Urinary bladder (tissue), 4 donors: ENCODE data around the gene CARD11. TPM values are rescaled to one million over a fixed set of nuclear protein-coding genes. Genes with fewer than 3 reads are reported as not detected.

Experiments
- DNase-seq: peaks from one replicate; pipeline ENCODE4 v3.0.0-alpha.2; 2015; ENCODE audit errors: extremely low spot score
- H3K27ac ChIP-seq: one replicate; pipeline ENCODE4 v1.5.1; 2013; ENCODE audit warnings: low read depth, mild to moderate bottlenecking, moderate library complexity
- H3K36me3 ChIP-seq: one replicate; pipeline ENCODE4 v1.6.1; 2013; ENCODE audit warnings: mild to moderate bottlenecking, moderate library complexity; ENCODE audit not compliant: insufficient read depth
- H3K4me1 ChIP-seq: one replicate; pipeline ENCODE4 v1.6.1; 2013; ENCODE audit warnings: mild to moderate bottlenecking, moderate library complexity; ENCODE audit not compliant: insufficient read depth
- H3K4me3 ChIP-seq: one replicate; pipeline ENCODE4 v1.5.1; 2013; ENCODE audit warnings: low read depth, low read length
- WGBS: extraction: QIAGEN DNeasy Blood & Tissue Kit; methylation state at CpG from one replicate; pipeline ENCODE4 v1.1.7; 2013; 5-methylcytosine and 5-hydroxymethylcytosine counted together
- polyA plus RNA-seq: library from polyadenylated mRNA; stranded (reverse); fragments of 200-250 nt; gene quantifications from one replicate; pipeline ENCODE4 v1.2.3, GENCODE V29; 2013
- total RNA-seq: library from RNA; depleted of rRNA; stranded (reverse); fragments of >200 nt; gene quantifications from one replicate; pipeline ENCODE4 v1.2.3, GENCODE V29; 2014
- donor health status: healthy with polysubstance abuse.
- donor health status: healthy.

Gene CARD11
- total and polyA plus RNA-seq, 2 donors, result 5.0 to 5.4 TPM

DNA sequence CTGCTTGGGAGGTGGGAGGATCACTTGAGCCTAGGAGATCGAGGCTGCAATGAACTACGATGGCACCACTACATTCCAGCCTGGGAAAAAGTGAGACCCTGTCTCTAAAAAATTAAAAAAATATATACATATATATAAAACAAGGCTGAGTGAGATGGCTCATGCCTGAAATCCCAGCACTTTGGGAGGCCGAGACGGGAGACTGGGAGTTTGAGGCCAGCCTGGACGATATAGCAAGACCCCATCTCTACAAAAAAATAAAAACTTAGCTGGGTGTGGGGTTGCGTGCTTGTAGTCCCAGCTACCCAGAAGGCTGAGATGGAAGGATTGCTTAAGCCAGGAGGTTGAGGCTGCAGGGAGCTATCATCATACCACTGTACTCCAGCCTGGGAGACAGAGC, 87.6 kb downstream of the CARD11 start:
- Histone ChIP-seq H3K4me3 (no peak overlapping the region), H3K27ac (no peak overlapping the region), H3K36me3 (no peaks in the 10 kb centered on the region), H3K4me1 (peaks cover 3% of the 10 kb centered on the region)
- DNase-seq, result no peak
- WGBS, result 94% methylated on average over 6 of the region's 6 CpGs

DNA sequence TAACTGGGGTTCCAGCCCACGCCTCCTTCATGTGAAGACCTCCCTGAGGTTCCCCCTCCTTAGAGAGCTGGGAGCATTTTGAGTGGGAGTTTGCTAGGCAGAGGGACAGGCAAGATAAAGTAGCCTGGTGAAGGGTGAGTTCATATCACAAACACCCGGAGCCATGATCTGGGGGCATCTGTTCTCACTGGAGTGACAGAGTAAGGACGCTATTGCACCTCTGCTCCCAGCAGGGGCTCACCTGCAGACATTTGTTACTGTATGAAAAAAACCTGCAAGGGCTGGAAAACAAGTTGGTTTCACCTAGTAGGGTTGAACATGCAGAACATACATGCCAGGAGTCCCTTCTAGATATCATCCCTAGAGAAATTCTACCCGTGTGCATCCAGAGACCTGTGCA, 88.4 kb downstream of the CARD11 start:
- 77% methylated on average over 4 of the region's 4 CpGs for WGBS
- H3K36me3 ChIP-seq, result no peaks in the 10 kb centered on the region
- H3K4me1 ChIP-seq, result peaks cover 3% of the 10 kb centered on the region
- no peak overlapping the region for H3K4me3 ChIP-seq
- no peak overlapping the region for H3K27ac ChIP-seq
- no peak for DNase-seq

DNA sequence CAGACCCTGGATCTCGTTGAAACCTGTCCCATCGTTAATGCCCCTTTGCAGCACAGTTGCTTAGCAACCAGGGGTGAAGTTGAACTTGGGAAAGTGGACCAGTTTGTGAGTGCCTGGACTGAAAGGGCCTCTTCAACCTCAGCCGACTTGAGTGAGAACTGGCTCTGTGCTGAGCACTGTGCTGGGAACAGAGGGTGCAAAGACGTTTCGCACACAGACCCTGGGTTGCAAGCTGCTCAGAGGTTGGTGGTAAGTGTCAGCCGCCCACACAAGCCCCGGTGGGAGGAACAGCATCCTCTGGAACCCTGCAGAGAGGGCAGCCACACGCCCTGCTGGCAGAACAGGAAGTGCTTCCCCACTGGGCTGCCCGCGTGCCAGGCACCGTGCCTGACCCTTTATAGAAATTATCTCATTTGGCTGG, 89.2 kb downstream of the CARD11 start:
- DNase-seq, result no peak
- Histone ChIP-seq H3K4me3 (no peak overlapping the region), H3K27ac (no peak overlapping the region), H3K4me1 (peaks cover 3% of the 10 kb centered on the region), H3K36me3 (no peaks in the 10 kb centered on the region)
- 71% methylated on average over 11 of the region's 11 CpGs for WGBS

DNA sequence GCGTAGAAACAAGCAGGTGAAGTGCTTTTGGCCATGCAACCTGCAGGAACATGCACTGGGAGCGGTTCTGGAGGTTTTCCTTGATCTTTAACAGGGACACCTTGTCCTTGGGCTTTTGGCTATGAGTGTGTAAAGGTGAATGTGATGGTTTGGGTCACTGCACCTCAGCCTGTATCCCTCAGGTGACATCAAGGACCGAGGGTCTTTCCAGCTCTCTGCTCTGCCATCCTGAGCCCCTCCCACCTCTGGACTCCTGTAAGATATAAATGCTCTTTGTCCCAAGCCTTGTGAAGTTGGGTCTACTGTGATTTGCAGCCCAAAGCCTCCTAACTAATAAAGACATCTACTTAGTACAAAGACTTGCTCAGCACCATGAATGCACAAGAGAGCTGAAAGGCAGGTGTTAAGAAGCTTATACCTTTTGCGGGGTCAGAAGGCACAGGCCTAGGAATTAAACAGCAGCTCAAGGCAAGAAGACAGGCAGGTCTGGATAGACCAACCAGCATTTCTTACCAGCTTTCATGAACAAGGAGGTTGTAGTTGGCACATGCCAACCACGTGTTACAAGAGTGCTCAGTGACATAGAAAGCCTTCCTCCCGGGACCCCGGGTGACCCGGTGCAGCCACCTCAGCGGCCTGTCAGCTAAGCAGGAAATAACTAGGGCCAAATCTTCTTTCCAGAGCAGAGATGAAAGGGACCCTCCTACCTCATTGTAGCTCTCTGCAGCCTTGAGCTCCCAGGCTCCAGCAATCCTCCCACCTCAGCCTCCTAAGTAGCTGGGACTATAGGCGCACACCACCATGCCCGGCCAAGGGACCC, 89.9 kb downstream of the CARD11 start:
- Histone ChIP-seq H3K4me1 (peaks cover 3% of the 10 kb centered on the region), H3K27ac (no peak overlapping the region), H3K4me3 (no peak overlapping the region), H3K36me3 (no peaks in the 10 kb centered on the region)
- WGBS, result 75% methylated on average over 11 of the region's 11 CpGs
- no peak for DNase-seq

DNA sequence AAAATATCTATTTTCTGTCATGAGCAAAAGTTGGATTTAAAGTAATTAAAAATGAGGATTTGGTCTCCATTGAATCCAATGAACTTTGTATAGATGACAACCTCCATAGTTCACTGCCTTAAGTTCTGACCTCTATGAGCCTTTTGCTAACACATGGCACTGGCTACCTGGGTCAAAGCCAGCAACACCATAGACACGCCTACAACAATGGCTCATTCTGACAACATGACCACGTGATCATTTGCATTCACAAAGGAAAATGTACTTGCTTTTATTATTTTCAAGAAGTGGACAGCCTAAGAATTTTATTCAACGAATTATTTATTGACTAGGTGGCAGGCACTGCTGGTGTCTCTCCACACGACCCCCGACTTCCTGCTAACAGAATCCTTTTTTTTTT, 90.6 kb downstream of the CARD11 start:
- 63% methylated on average over 5 of the region's 5 CpGs for WGBS
- H3K4me3 ChIP-seq, result no peak overlapping the region
- H3K27ac ChIP-seq, result no peak overlapping the region
- peaks cover 3% of the 10 kb centered on the region for H3K4me1 ChIP-seq
- DNase-seq, result no peak
- no peaks in the 10 kb centered on the region for H3K36me3 ChIP-seq

DNA sequence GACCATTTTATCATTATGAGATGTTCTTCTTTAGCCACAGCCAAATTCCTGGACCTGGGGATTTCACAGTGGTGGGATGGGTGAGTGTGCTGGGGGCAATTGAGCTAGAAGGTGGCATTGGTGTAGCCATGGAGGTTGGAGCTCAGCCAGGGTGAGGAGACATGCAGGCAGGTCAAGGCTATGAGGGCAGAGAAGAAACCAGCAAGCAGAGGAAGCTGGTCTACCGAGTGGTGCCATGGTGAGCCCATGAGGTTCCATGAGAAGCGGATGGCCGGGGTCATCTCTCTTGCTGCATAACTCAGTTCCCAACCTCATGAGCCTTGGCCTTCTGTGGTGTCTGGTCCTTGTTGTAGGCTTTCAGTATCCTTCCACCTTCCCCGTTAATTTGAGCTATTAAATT, 91.4 kb downstream of the CARD11 start:
- Histone ChIP-seq H3K4me3 (no peak overlapping the region), H3K4me1 (peaks cover 3% of the 10 kb centered on the region), H3K27ac (no peak overlapping the region), H3K36me3 (no peaks in the 10 kb centered on the region)
- WGBS, result 93% methylated on average over 4 of the region's 4 CpGs
- no peak for DNase-seq

DNA sequence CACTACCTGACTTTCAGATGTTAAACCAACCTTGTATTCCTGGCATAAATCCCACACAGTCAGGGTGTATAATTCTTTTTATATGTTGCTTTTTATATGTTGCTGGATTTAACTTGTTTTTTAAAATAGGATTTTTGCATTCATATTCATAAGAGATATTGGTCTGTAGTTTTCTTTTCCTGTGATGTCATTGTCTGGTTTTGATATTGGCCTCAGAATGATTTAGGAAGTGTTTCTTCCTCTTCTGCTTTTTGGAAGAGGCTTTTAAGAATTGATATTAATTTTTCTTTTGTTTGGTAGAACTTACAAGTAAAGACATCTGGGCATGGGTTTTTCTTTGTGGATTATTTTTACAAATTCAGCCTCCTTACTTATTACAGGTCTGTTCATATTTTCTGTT, 93.1 kb downstream of the CARD11 start:
- Histone ChIP-seq H3K36me3 (no peaks in the 10 kb centered on the region), H3K4me1 (no peaks in the 10 kb centered on the region), H3K27ac (no peak overlapping the region), H3K4me3 (no peak overlapping the region)
- DNase-seq, result no peak

DNA sequence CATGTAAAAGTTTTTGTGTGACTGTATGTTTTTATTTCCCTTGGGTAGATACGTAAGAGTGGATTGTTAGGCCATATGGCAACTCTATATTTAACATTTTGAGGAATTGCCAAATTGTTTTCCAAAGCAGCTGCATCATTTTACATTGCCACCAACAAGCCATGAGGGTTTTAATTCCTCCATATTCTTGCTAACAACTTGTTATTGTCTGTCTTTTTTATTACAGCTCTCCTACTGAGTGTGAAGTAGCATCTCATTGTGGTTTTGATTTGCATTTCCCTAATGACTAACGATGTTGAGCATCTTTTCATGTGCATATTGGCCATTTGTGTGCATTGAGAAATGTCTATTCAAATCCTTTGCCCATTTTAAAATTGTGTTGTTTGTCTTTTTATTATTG, 94.9 kb downstream of the CARD11 start:
- H3K36me3 ChIP-seq, result no peaks in the 10 kb centered on the region
- DNase-seq, result no peak
- H3K4me1 ChIP-seq, result no peaks in the 10 kb centered on the region
- H3K27ac ChIP-seq, result no peak overlapping the region
- WGBS, result 47% methylated on average over 2 of the region's 2 CpGs
- no peak overlapping the region for H3K4me3 ChIP-seq

DNA sequence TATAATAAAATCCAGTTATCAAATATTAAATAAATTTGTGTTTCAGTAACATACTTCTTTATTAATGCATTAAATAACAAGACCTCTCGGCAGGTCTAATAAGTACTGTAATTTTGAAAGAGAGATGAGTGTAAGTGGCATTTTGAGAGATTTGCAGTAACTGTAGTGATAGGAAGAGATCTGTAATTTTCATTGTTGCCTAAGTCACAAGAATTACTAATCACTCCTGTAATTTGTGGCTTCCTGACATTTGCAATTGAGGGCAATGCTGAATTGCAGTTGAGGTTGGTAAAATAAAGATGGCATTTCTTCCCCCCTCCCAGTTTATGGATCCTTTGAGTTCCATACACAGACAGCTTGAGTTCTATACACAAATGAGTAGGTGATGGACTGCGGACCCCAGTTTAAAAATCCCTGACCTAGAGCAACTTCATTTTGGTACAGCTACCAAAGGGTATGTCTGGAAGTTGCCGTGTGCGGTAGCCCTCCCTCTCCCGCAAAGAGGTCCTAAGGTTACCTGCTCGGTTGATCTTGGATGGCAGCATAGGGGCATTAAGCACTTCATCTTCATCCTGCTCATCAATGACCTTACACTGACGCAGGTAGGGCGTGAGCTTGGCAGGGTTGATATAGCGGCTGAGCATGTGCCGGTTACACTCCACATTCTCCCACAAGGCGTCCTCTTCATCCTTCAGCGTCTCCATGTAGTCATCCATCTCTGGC, 96.4 kb downstream of the CARD11 start:
- Histone ChIP-seq H3K36me3 (no peaks in the 10 kb centered on the region), H3K4me1 (no peaks in the 10 kb centered on the region), H3K27ac (no peak overlapping the region), H3K4me3 (no peak overlapping the region)
- no peak for DNase-seq
- 92% methylated on average over 12 of the region's 12 CpGs for WGBS

DNA sequence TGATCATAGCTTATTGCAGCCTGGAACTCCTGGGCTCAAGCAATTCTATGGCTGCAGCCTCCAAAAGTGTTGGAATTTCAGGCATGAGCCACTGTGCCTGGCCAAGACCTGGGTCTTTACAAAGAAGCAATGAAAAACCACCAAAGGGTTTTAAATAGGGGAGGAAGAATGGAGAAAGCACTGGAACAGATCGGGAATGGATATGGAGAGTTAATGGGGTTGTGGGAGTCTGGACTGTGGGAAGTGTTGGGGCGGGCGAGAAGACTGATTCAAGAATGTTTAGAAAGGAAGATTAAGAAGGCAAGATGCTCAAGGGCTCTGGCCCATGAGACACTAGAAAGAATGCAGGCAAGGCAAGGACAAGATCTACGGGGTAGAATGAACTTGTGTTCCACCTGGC, 98.5 kb downstream of the CARD11 start:
- no peak for DNase-seq
- no peaks in the 10 kb centered on the region for H3K4me1 ChIP-seq
- H3K36me3 ChIP-seq, result no peaks in the 10 kb centered on the region
- WGBS, result 81% methylated on average over 4 of the region's 4 CpGs
- no peak overlapping the region for H3K4me3 ChIP-seq
- no peak overlapping the region for H3K27ac ChIP-seq

DNA sequence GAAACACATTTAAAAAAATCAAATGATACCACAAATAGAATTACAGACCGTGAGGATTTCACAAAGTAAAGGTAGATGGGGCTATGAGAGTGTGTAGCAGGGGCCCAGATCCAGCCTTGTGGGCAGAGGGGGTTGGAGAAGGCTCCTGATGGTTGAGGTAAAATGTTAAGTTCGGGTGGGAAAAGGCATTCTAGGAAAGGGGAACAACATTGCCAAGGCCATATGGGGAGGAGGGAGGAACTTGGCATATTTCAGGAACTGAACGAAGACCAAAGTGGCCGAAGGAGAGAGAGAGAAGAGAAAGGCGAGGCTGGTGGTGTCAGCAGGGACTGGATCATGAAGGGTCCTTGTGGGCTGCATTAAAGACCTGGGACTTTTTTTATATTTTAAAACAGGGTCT, 98.9 kb downstream of the CARD11 start:
- Histone ChIP-seq H3K36me3 (no peaks in the 10 kb centered on the region), H3K4me3 (no peak overlapping the region), H3K4me1 (no peaks in the 10 kb centered on the region), H3K27ac (no peak overlapping the region)
- WGBS, result 75% methylated on average over 5 of the region's 5 CpGs
- no peak for DNase-seq

DNA sequence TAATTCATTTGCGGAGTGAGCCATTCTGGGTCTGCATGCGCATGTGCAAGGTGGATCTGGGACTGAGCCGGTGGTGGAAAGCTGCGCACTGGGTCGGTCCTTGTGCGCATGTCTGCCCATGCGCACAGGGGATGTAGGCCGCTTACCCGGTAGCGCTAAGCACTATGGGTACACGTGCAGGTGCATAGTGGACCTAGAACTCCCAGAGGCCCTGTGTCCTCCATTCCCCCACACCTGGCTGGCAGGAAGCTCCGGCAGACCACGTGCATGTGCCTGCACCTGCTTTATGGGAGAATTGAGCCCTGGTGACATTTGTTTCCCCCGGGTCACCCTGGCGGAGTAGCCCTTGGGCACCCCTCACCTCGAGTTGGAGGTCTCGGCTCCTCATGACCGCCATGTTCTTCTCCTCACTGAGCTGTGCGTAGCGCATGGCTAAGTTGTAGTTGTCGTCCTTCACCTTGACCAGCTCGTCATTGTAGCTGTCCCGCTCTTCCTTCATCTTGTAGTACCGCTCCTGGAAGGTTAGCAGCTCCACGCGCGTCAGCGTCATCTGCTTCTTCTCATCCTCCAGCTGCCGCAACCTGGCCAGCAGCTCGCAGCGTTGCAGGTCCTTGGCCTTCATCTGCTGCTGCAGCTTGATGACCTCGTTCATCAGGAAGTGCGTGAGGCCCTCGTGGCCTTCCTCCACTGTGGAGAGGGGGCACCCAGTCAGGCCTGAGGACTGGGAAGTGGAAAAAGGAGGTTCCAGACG, 99.6 kb downstream of the CARD11 start:
- WGBS, result 90% methylated on average over 35 of the region's 35 CpGs
- no peak for DNase-seq
- no peaks in the 10 kb centered on the region for H3K4me1 ChIP-seq
- no peak overlapping the region for H3K4me3 ChIP-seq
- H3K27ac ChIP-seq, result no peak overlapping the region
- no peaks in the 10 kb centered on the region for H3K36me3 ChIP-seq

DNA sequence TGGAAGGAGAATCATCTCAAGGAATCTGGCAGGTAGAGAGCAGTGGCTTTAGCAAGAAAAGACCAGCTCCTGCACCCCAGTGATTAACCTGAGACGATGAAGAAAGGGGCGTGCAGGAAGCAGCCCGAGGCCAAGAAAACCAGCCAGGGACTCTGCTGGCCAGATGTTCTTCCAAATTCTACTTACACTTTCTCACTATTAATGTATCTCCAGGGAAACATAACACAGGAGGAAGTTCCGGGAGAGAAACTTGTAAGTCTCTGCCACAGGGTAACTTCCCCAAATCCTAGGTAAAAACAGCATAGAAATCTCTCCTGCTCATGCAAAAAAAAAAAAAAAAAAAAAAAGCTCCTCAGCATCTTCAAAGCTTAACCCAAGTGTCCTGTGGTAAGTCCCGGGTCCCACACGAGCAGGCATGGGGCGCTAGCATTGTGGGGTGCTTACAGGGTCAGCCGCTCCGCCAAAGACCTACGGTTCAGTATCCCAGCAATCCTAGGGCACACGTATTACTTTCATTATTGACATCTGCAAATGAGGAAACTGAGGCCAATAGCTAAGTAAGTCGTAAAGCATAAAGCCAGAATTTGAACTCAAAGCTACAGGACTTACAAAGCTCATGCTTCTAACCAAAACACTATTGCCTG, 102.3 kb downstream of the CARD11 start:
- no peak overlapping the region for H3K4me3 ChIP-seq
- no peak for DNase-seq
- no peaks in the 10 kb centered on the region for H3K4me1 ChIP-seq
- H3K36me3 ChIP-seq, result peaks cover 3% of the 10 kb centered on the region
- WGBS, result 73% methylated on average over 12 of the region's 12 CpGs
- H3K27ac ChIP-seq, result no peak overlapping the region
